GM19328 (cell line): ENCODE data around the gene TAF13.
"Not testable (repeated sequence)": the region's sequence is repeated elsewhere in the genome, so short reads cannot be mapped to it uniquely, and the experiment has no call there.

ENCODE experiments used
- ATAC-seq: cut with Tn5 transposase; IDR thresholded peaks from one replicate; pipeline ENCODE4 v1.9.1; 2021; ENCODE audit warnings: mild to moderate bottlenecking, moderate library complexity; ENCODE audit not compliant: unreplicated experiment

The TAF13 gene

GRCh38 chr1:109091839-109092193 lies 16.0 kb upstream of the TAF13 start:
- no peak for ATAC-seq

GRCh38 chr1:109091078-109091838 lies 15.5 kb upstream of the TAF13 start:
- ATAC-seq, result peak; percentile 54

GRCh38 chr1:109090196-109091077 lies 14.6 kb upstream of the TAF13 start, which contains the start of gene TMEM167B:
TSS of gene TMEM167B (plus strand) at chr1:109090764. CDS start at chr1:109090873, 109 bp downstream.
- ATAC-seq, result peak; percentile 86

- no peak for ATAC-seq
These were observed 13.6 kb upstream of the TAF13 start for GRCh38 chr1:109089242-109090015.

GRCh38 chr1:109084563-109085517 lies 9.0 kb upstream of the TAF13 start:
- no peak for ATAC-seq

GRCh38 chr1:109083923-109084322 lies 8.1 kb upstream of the TAF13 start:
- no peak for ATAC-seq

- ATAC-seq, result no peak
These were observed 7.7 kb upstream of the TAF13 start for GRCh38 chr1:109083501-109083900.

- ATAC-seq, result no peak
These were observed 4.8 kb upstream of the TAF13 start for GRCh38 chr1:109080441-109081082.

GRCh38 chr1:109079240-109079622 lies 3.4 kb upstream of the TAF13 start:
- no peak for ATAC-seq

GRCh38 chr1:109078317-109078716 lies 2.5 kb upstream of the TAF13 start:
- ATAC-seq, result no peak

GRCh38 chr1:109069294-109069693 lies 6.5 kb downstream of the TAF13 start:
- no peak for ATAC-seq

GRCh38 chr1:109067883-109068282 lies 7.9 kb downstream of the TAF13 start:
- ATAC-seq, result no peak

- ATAC-seq, result no peak
These were observed 10.7 kb downstream of the TAF13 start for GRCh38 chr1:109065137-109065536.

GRCh38 chr1:109061183-109061582 lies 14.6 kb downstream of the TAF13 start:
- ATAC-seq, result no peak

- no peak for ATAC-seq
These were observed 15.1 kb downstream of the TAF13 start for GRCh38 chr1:109060707-109061106.

- ATAC-seq, result no peak
These were observed 16.8 kb downstream of the TAF13 start for GRCh38 chr1:109059026-109059425.

- ATAC-seq, result no peak
These were observed 19.7 kb downstream of the TAF13 start for GRCh38 chr1:109056064-109056463.

GRCh38 chr1:109052145-109052544 lies 23.7 kb downstream of the TAF13 start:
- ATAC-seq, result not testable (repeated sequence)

- ATAC-seq, result no peak
These were observed 25.4 kb downstream of the TAF13 start for GRCh38 chr1:109050228-109050995.
